Measurements from ENCODE around the gene GLIPR2. TPM values are rescaled to one million over a fixed set of nuclear protein-coding genes. Genes with fewer than 3 reads are reported as not detected.

The GLIPR2 gene
- polyA plus RNA-seq, 1 of the 3 experiments (the other 2 are of a cell fraction), result 38.3 TPM

- TF ChIP-seq USF2 (IDR thresholded peaks at IDR 0.05; ENCODE audit: borderline replicate concordance, low read depth, low read length) (no peak), TAF1 (IDR thresholded peaks at IDR 0.05; ENCODE audit: borderline replicate concordance, low read depth, low read length) (peak; percentile 87), TEAD4 (IDR thresholded peaks at IDR 0.05; ENCODE audit: borderline replicate concordance, insufficient read depth) (no peak), IRF3 (IDR thresholded peaks at IDR 0.05; ENCODE audit: low read depth, low read length) (no peak), GATA2 (CRISPR knock-in tag; IDR thresholded peaks at IDR 0.05) (no peak), USF1 (IDR thresholded peaks at IDR 0.05; ENCODE audit: borderline replicate concordance, low read depth) (peak; percentile 84), TCF12 (IDR thresholded peaks at IDR 0.05) (no peak), MXI1 (IDR thresholded peaks at IDR 0.05; ENCODE audit: low read depth, low read length) (peak; percentile 93), GABPA (IDR thresholded peaks at IDR 0.05; ENCODE audit: low read depth) (peak; percentile 86)
Observed at GRCh38 chr9:36190388-36191289, 54.1 kb downstream of the GLIPR2 start, which contains the start of gene CLTA (continued).

GRCh38 chr9:36191290-36191645 is 54.7 kb downstream of the GLIPR2 start:
- Histone ChIP-seq H3K9me2 (no peaks in the 10 kb centered on the region), H3K9me3 (no peaks in the 10 kb centered on the region), H3K79me2 (ENCODE audit: insufficient read depth) (peaks cover 60% of the 10 kb centered on the region), H3K4me2 (peak overlapping the region; percentile 83), H4K20me1 (ENCODE audit: insufficient read depth) (peaks cover 49% of the 10 kb centered on the region), H3K27ac (ENCODE audit: low read depth in 2 of 2, low read length in 1 of 2) (peak overlapping the region; percentile 83 to 87), H3K4me1 (ENCODE audit: control insufficient read depth in 1 of 2, insufficient read depth in 2 of 2, low read depth in 1 of 2, low read length in 1 of 2) (peaks cover 6 to 27% of the 10 kb centered on the region in 2 experiments), H3F3A (replicated peaks; ENCODE audit: insufficient read depth) (no peaks in the 10 kb centered on the region), H2AFZ (ENCODE audit: low read depth) (peak overlapping the region; percentile 47; the same call in 1 of the 2 replicates), H3K4me3 (ENCODE audit: low read depth in 2 of 2, low read length in 1 of 2) (peak overlapping the region; percentile 84 to 94), H3K27me3 (ENCODE audit: insufficient read depth) (no peaks in the 10 kb centered on the region), H3K9ac (peak overlapping the region; percentile 95), H3K36me3 (replicated peaks in 1 of 2; ENCODE audit: control insufficient read depth in 1 of 2, insufficient read depth in 2 of 2, low read length in 1 of 2) (peaks cover 3 to 9% of the 10 kb centered on the region in 2 experiments)
- POLR2A ChIA-PET, result interaction anchor here (1.0 to 1.7 kb wide), 3 partner anchors 10 to 68 kb away, joined by 3 to 7 read pairs (median 3); no protein-coding TSS in a partner anchor
- TF ChIP-seq USF1 (IDR thresholded peaks at IDR 0.05; ENCODE audit: borderline replicate concordance, low read depth) (no peak), ELF1 (IDR thresholded peaks at IDR 0.05) (no peak), SMC3 (IDR thresholded peaks at IDR 0.05; ENCODE audit: low read depth, low read length) (no peak), CTCF (IDR thresholded peaks at IDR 0.05) (no peak), TCF12 (IDR thresholded peaks at IDR 0.05) (no peak), CHD2 (IDR thresholded peaks at IDR 0.05; ENCODE audit: low read length, partially characterized antibody) (no peak), GATA2 (CRISPR knock-in tag; IDR thresholded peaks at IDR 0.05) (no peak), MAX (IDR thresholded peaks at IDR 0.05; ENCODE audit: low read depth) (no peak), POLR2AphosphoS5 (IDR thresholded peaks at IDR 0.05; ENCODE audit: low read depth, low read length) (no peak), GABPA (IDR thresholded peaks at IDR 0.05; ENCODE audit: low read depth) (no peak), SIN3A (IDR thresholded peaks at IDR 0.05; ENCODE audit: borderline replicate concordance, low read depth, low read length) (no peak), FOXM1 (IDR thresholded peaks at IDR 0.05; ENCODE audit: low read depth) (no peak), RAD21 (IDR thresholded peaks at IDR 0.05; ENCODE audit: low read length) (no peak), TEAD4 (IDR thresholded peaks at IDR 0.05; ENCODE audit: borderline replicate concordance, insufficient read depth) (no peak), RFX5 (IDR thresholded peaks at IDR 0.05; ENCODE audit: low read length) (no peak), MXI1 (IDR thresholded peaks at IDR 0.05; ENCODE audit: low read depth, low read length) (no peak), EP300 (IDR thresholded peaks at IDR 0.05; ENCODE audit: borderline replicate concordance in 1 of 2, low read depth in 1 of 2, low read length in 1 of 2) (no peak), FOSL2 (IDR thresholded peaks at IDR 0.05; ENCODE audit: borderline replicate concordance, low read depth) (no peak), RCOR1 (IDR thresholded peaks at IDR 0.05; ENCODE audit: low read length) (no peak)
- WGBS (ENCODE audit: low lambda C conversion rate), result 2% methylated on average over 18 of the region's 18 CpGs
- DNase-seq, result no peak
- CTCF ChIA-PET, result interaction anchor here (0.8 to 3.6 kb wide), 11 partner anchors 11 to 182 kb away, joined by 3 to 15 read pairs (median 5); no protein-coding TSS in a partner anchor

All from SK-N-SH (cell line).